Femur (tissue), 1 donor: ENCODE measurements around the gene SLIT3.
"Not testable (repeated sequence)": the region's sequence is repeated elsewhere in the genome, so short reads cannot be mapped to it uniquely, and the experiment has no call there.

Source experiments
- DNase-seq: peaks from one replicate; pipeline ENCODE4 v3.0.0-alpha.2; 2017

The SLIT3 gene

GRCh38 chr5:168749391-168750100 is 551.4 kb downstream of the SLIT3 start:
- DNase-seq, result no peak

DNA sequence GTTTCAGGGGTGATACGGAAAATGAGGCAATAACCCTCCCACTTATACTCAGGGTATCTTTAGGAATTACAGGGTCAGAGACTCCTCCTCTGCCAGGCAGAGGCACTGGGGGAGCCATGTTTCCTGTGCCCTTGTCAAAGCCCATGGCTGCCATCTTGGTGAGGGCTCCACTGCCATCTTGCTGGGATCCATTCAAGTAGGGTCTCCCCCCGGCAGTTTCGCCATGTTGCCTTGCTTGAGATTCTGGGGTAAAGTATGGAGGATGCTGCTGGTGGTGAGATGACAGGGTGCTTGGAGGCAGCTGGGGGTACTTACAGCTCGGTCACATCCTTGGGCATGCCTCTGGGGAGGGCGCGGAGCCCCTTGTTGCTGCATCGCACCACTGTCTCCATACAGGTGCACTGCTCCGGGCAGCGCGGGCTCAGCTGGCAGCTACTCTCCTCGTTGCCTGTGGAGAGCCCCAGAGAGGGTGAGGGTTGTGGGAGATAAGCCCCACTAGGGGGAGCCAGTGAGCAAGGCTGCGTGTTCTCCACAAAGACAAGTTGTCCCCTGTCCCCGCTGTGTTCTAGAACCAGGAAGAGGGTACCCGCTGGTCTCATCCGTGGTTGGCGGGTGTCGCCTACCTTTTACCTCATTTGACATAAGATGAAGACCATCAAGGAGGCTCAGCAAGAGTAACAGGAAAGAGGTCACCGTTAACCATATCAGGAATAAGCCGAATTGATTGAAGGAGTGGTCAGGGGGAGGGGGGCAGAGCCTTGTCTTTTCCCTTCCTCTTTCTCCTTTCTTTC is 552.8 kb downstream of the SLIT3 start:
- no peak for DNase-seq

DNA sequence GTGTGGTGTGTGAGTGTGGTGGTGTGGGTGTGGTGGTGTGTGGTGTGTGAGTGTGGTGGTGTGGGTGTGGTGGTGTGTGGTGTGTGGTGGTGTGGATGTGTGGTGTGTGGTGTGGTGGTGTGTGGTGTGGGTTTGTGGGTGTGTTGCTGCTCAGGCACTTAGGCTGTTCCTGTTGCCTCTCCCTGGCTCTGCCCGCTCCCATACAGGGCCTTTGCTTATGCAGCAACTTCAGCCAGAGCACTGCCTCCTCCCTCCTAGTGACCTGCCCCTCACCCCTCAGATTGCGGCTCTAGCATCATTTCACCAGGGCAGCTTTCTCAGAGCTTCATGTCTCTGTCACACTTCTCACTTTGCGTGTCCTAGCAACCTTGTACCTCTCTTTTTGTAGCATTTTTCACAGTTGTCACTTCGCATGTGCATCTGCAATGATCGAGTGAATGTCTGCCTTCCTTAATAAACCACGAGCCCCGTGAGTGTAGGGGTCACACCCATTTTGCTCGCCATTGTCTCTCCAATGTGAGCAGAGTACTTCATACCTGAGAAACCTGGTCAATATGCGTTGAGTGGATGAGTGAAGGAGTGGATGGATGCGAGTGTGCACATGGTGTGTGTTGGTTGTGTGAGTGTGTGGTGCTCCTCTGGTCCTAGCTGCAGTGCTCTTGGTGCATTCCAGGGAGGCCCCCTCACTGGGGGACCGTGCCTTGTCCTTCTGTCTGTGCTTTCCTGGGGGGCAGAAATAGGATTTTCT is 553.9 kb downstream of the SLIT3 start:
- no peak for DNase-seq

GRCh38 chr5:168746126-168746892 is 554.6 kb downstream of the SLIT3 start:
- not testable (repeated sequence) for DNase-seq

DNA sequence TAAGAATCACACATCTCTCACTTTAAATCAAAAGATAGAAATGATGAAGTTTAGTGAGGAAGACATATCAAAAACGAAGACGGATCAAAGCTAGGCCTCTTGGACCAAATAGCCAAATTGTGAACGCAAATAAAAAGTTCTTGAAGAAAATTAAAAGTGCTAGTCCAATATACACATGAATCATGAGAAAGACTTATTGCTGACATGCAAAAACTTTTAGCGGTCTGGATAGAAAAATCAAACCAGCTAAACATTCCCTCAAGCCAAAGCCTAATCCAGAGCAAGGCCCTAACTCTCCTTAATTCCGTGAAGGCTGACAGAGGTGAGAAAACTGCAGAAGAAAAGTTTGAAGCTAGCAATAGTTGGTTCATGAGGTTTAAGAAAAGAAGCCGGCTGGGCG is 557.3 kb downstream of the SLIT3 start:
- DNase-seq, result no peak

- DNase-seq, result not testable (repeated sequence)
Observed at GRCh38 chr5:168742311-168742710, 558.6 kb downstream of the SLIT3 start.

DNA sequence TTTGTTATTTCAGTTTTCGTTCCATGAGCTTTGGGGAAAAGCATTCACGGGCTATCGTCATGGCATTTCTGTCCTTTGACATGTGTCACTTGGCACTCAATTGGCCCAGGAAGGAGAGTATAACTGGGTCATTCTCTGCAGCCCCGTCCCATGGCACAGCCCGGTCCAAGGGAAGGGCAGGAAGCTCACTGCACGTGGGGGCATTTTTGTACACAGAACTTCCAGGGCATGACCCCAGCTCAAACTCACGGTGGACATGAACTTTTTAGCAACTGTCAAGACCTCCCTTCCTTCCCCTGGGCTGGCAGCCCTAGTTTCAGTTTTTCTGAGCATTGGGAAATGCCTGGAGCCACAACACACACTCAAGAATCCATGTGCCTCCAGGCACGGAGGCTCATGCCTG is 560.1 kb downstream of the SLIT3 start:
- DNase-seq, result no peak

GRCh38 chr5:168740092-168740800 is 560.7 kb downstream of the SLIT3 start:
- no peak for DNase-seq

GRCh38 chr5:168737066-168737465 is 563.9 kb downstream of the SLIT3 start:
- DNase-seq, result no peak

GRCh38 chr5:168736281-168736831 is 564.6 kb downstream of the SLIT3 start:
- DNase-seq, result no peak

DNA sequence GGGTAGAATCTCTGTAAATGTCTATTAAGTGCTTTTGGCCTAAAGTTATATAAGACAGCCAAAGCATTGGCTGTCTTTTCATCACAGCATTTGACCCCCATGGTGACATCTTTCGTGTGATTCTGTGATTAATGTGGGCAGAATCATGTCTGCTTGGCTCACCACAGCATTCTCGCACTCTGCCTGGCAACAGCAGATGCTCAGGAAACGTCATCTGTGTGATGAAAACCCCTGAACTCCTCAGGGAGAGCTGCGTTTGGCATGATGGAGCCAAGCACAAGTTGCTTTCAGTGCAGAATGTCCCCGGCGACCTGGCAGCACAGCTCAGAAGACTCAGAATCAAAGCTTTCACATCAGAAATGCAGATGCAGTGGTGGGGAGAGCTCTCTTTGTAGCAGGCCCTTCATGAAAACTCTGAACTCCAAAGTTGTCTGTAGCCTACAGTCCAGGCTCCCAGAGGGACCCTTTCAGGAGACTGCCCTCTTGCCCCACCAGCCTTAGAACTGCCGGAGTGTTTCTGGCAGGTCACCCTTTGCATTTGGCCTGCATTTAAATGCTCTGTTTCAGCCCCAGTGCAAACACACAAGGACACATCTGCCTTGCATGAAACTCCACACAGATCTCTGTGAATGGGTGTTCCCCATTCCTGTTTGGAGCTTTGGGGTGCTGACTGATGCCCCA is 566.2 kb downstream of the SLIT3 start:
- no peak for DNase-seq

DNA sequence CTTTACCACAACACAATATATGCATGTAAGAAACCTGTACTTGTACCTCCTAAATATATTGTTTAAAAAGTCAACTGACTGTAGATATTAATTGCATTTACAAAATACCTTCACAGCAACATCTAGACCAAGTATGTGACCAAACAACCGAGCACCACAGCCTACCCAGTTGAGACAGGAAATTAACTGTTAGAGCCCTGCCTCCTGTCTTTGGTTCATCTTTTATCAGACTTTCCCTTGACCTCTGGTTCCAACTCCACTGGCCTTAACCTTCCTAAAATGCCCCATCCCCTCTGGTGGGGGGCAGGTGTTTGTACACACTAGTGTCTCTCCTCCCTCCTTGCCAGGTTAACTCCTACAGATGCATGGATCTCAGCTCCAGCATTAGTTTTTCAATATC is 566.8 kb downstream of the SLIT3 start:
- DNase-seq, result no peak

- no peak for DNase-seq
Observed at GRCh38 chr5:168728546-168729211, 572.3 kb downstream of the SLIT3 start.

GRCh38 chr5:168727547-168727946 is 573.4 kb downstream of the SLIT3 start:
- no peak for DNase-seq

DNA sequence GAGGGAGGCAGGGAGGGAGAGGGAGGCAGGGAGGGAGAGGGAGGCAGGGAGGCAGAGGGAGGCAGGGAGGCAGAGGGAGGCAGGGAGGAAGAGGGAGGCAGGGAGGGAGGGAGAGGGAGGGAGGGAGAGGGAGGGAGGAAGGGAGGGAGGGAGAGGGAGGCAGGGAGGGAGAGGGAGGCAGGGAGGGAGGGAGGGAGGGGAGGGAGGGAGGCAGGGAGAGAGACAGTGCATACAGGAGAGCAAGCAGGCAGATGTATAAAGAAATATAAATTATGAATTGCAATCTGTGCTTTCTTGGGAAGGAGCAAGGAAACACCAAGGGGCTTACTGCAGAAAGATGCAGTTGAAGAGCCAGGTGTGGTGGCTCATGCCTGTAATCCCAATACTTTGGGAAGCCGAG is 574.6 kb downstream of the SLIT3 start:
- no peak for DNase-seq

DNA sequence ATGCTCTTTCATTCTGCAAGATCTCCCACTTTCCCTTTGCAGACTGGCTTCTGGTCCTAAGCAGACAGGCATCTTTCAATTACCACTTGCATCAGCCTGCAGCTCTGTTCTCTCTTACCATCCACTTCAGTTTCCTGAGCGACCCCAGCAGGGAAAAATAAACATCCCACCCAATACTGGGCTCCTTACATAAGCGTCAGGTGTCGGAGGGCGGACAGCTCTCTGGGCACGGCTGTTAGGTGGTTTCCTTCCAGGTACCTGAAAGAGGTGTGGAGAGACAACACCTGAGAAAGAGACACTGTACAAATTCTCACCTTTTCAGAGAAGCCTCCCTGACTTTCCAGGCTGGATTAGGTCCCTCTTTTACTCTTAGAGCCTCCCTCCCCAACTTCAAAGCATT is 576.7 kb downstream of the SLIT3 start:
- DNase-seq, result no peak

- DNase-seq, result no peak
Observed at GRCh38 chr5:168723037-168723436, 577.9 kb downstream of the SLIT3 start.

DNA sequence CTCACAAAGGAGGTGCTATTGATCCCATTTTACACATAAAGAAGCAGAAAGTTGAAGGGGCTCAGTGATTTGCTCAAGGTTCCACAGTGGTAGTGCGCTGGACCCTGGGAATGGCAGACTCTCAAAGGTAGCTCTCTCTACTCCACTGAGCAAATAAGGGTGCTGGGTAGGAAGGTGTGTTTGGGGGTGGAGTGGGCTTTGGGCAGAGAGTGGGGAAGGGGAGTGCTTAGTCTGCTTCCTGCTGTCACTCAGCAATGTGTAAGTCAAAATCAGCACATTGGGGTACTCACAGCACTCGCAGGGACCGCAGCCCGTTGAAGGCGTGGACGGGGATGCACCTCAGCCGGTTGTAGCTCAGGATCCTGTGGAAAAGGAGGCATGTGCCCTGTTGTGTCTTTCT is 579.0 kb downstream of the SLIT3 start:
- no peak for DNase-seq

DNA sequence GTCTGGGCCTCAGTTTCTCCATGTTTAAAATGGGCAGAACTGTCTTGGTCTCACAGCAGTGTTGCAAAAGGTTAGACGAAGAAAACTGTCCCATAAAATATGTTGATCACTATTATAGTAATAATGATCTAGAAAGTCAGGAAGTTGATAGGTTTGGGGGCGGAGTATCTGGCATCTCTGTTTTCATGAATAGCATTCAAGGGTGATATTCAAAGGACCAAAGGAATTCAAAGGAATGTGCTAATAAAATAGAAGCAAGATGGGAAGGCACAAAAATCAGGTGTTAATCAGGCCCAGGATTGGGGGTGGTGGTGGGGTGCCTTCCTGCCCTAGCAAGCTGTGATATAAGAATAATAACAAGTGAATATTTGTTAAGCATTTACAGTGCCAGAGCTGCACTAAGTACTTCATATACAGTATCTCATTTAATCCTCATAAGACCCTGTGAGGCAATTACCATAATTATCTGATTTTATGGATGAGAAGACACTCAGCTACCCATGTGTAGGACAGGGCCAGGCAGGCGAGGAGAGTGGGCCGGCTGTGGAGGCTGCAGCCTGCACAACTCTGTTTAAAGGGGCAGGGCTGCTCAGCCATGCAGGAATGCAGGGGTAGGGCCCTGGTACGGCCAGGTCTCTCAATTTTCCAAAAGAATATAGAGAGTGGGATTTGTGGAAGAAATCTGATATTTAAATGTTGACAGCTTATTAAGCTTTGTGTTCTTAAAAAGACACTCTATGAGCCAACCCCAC is 579.8 kb downstream of the SLIT3 start:
- no peak for DNase-seq

DNA sequence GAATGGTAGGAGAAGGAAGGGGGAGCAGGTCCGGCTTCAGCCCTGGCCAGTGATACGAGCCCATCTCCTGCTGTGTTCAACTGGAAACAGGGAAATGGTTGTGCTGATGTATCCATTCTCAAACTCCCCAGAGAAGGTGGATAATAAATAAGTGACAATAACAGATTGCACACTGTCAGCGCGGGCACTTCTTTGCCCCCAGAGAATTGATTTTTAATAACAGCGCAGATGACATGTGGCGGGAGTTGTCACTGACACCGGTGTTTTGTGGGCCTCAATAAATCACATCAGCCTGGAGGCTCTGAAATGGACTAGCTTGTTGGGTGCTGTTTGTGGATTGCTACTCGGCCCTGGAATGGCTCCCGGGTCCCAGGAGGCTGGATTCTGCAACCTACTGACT is 580.4 kb downstream of the SLIT3 start:
- DNase-seq, result no peak
